ENCODE measurements around the gene CEP126.
A peak's percentile ranks its signal among the peaks of the same experiment; 100 is the strongest.

Gene CEP126

GRCh38 chr11:102010776-102011494 lies 96.1 kb downstream of the CEP126 start:
- DNase-seq (ENCODE audit: low spot score) = peak; percentile 90

DNA sequence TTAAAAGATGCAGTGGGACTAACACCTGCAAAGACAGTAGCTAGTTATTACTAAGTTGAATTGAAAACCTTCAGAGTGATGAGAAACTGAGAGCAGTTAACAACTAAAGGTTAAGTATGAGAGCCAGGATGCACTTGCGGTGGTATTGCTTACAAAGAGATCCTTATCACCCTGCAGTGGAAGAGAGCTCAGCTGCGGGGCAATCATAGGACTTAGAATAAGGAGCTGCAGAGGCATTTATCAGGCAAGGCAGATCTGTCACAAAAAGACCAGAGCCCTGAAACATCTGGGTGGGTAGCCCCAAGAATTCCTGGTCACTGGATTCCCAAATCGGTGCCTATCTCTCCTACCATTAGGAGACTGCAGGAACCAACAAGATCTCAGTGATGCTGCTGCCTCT lies 98.1 kb downstream of the CEP126 start:
- DNase-seq (ENCODE audit: low spot score) = no peak

DNA sequence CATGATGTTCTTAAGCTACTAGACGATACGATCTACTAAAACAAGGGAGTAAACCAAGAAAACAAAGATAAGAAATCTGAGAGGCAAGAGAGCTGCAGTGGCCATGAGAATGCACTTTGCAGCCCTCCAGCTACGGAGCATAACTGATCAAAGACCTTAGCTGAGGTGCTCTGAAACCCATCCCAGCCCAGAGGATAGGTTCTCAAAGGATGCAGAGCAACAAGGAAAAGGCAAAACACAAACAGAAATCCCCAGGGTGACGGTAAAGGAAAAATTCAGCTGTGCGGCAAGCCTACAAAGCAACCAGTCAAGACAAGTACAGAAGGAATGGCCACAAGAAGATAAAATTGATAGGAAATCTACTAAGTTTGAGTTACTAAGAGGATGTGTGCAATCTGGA lies 99.9 kb downstream of the CEP126 start:
- no peak for DNase-seq (ENCODE audit: low spot score)

GRCh38 chr11:102017026-102017425 lies 102.2 kb downstream of the CEP126 start:
- DNase-seq (ENCODE audit: low spot score) = no peak

DNA sequence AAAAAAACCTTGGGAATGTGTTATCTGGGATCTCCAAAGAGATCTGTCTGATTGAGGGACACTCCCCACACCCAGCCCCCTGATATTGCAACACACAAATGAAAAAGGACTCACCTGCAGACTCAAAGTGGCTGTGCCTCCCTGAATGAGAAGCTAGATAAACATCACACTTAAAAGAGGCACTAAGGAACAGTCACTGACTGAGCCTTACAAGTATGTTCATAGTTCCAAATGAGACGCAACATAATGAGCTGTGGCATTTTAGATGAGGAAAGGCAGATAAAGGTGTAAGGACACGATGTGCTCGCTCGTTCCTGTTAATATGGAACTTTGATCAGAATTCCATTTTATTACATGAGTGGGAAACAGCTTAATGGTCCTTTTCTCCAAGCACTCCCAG lies 111.4 kb downstream of the CEP126 start:
- no peak for DNase-seq (ENCODE audit: low spot score)

DNA sequence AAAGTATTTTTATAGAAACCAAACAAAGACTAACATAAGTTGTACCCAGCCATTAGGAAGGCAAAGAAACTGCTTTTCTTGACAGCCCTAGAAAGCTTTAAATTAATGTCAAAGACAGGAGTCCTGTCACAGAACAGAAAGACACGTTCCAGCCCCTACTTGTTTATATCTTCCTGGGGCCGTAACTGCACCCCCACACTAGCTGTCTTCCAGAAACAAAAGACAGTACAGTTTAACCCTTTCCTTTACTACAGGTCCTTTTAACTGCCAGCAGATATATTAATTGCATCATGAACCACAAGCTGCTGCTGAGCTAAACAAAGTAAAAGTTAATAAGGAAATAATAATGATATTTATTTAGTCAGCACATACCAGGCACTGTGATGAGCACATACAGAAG lies 112.1 kb downstream of the CEP126 start:
- no peak for DNase-seq (ENCODE audit: low spot score)

GRCh38 chr11:102036757-102037156 lies 121.9 kb downstream of the CEP126 start:
- no peak for DNase-seq (ENCODE audit: low spot score)

GRCh38 chr11:102046841-102047240 lies 132.0 kb downstream of the CEP126 start:
- no peak for DNase-seq (ENCODE audit: low spot score)

- DNase-seq (ENCODE audit: low spot score) = peak; percentile 65
Observed at GRCh38 chr11:102047305-102047924, 132.6 kb downstream of the CEP126 start, which contains the start of gene CFAP300. TSS of gene CFAP300 (plus strand) at chr11:102047437. CDS start at chr11:102047471, 34 bp downstream.

Measured in LoVo (cell line).